GM11168 (cell line): ENCODE data around the gene RIMBP3C.
"Not testable (repeated sequence)": the region's sequence is repeated elsewhere in the genome, so short reads cannot be mapped to it uniquely, and the experiment has no call there.

Experiments
- in situ Hi-C: fragments of 300-500 bp; cut with MboI; formaldehyde crosslinking; loops from one replicate; pipeline ENCODE4 v1.12.0; 2022; ENCODE audit warnings: low sequenced_read_pairs; ENCODE audit not compliant: unreplicated experiment

The RIMBP3C gene

DNA sequence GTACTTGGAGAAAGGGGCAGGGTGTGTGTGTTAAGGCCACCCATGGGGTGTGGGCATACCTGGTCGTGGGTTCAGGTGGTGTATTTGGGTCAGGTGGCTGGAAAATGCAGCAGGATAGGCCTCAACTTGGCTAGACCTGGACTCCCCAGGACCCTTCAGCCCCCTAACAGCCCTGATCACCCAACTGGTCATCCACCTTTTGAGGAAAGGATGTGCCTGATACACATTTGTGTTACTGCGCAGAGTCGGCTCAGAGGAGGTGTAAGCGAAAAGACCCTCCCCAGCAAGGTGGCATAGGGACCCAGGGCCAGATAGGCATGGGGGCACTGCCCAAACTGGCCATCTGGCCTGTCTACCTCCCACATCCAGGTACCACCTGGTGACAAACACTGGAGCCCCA lies at the start of gene RIMBP3C:
RIMBP3C (minus strand) TSS at position 101 of the 400 bp plus-strand sequence. CDS start 485 bp downstream, outside the sequence.
- in situ Hi-C loops, result loop anchor here (25.0 kb wide), 1 partner anchor 164 kb away; the partner anchor contains the start of gene RIMBP3B

DNA sequence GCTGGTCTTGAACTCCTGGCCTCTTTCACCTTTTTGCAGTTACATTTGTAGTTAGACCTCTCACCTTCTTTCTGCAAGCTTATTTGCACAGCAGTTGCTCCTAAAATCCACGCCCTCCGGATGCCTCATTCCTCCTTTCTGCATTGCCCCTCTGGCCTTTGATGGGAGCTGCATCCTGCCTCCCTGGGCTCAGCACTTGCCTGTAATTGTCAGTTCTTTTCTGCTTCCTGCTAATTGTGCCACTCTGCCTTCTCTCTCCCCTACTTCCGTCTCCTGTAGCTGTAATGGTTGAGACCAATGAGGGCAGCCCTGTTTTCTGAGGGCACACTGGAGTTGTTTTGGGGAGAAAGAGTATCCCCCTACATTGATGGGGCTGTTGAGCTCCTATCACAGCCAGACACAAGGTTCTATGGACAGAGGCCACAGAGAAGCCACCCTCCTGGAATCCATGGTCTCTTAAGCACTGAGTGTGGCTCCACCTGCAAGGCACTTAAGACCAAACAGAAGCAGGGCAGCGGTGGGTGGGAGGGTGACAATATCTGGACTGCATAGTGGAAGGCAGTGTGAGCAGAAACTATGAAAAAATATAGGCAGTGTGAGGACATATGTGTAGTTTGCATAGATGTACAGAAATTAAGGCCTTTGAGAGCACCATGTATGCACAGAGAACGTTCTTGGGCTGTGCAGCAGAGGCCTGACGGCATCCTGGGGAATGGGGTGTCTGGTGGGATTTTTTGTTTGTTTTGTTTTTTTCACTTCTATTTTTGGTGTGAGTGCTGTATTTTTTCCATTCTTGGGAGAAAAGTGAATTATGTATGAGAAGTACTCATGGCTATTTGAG lies 48.0 kb upstream of the RIMBP3C start:
- in situ Hi-C loops, result no loop called here

DNA sequence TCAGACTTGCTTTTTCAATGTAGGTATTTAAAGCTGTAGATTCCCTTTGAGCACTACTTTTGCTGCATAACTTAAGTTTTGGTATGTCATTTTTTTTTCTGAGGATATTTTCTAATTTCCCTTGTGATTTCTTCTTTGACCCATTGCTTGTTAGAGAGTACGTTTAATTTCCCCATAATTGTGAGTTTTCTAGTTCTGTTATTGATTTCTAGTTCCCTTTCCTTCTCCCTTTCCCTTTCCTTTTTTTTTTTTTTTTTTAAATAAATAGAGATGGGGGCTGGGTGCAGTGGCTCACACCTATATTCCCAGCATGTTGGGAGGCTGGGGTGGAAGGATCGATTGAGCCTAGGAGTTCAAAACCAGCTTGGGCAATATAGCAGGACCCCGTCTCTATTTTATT lies 47.0 kb upstream of the RIMBP3C start:
- in situ Hi-C loops, result no loop called here

- in situ Hi-C loops, result not testable (repeated sequence)
These were observed 45.3 kb upstream of the RIMBP3C start for GRCh38 chr22:21596356-21597135.

GRCh38 chr22:21594865-21595452 lies 43.7 kb upstream of the RIMBP3C start:
- in situ Hi-C loops, result no loop called here

- in situ Hi-C loops, result no loop called here
These were observed 42.4 kb upstream of the RIMBP3C start for GRCh38 chr22:21593406-21594232.

- in situ Hi-C loops, result no loop called here
These were observed 41.2 kb upstream of the RIMBP3C start for GRCh38 chr22:21592422-21592821.

DNA sequence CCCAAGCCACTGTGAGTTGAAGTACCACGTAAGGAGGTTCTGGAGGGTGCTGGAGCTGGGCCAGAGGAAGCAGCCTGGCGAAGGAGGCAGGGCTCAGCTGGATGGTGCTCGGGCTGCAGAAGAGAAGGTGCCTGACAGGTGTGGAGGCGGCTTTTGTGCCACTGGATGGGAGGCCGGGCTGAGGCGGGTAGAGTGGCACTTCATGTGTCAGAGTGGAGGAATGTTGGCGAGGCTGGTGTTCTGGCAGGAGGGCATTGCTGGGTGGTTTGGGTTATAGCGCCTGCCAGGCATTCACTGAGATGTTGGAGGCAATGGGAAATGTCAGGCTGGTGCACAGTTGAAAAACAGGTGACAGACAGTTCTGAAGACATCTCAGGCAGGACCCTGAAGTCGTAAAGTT lies 40.4 kb upstream of the RIMBP3C start:
- in situ Hi-C loops, result no loop called here

GRCh38 chr22:21590809-21591641 lies 39.8 kb upstream of the RIMBP3C start:
- in situ Hi-C loops, result no loop called here

GRCh38 chr22:21589396-21589795 lies 38.1 kb upstream of the RIMBP3C start:
- in situ Hi-C loops, result no loop called here

DNA sequence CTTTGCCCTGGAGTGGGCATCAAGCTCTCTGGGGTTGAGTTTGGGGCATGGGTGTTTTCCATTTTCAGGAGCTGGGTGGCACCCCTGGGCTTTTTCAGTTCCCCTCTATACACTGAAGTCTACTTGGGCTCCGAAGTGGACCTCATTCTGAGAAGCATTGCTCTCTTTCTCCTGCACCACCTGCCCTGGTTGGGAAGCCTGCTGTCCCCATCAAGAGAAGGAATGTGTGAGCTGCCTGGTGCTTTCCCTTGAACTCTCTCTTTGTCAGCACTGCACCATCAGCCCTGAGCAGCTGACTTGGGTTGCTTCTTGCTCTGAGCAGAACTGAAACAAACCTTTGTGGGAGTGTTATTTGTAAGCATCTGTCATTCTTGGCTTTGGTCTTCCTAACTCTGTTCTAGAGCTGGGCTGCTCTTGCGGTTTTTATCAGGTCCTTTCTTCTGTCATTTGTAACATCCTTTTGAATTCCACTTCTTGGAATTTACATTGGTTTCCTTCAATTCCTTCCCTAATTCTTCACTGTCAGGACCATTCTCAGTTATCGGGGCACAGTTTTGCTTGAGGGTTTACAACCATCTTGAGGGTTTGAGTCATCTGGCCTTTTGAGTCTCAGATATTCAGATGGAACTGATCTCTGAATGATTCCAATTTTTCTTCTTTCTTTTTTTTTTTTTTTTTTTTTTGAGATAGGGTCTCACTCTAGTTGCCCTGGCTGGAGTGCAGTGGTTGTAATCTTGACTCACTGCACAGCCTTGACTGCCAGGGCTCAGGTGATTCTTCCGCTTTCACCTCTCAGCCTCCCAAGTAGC lies 36.7 kb upstream of the RIMBP3C start:
- in situ Hi-C loops, result no loop called here

GRCh38 chr22:21585389-21585788 lies 34.1 kb upstream of the RIMBP3C start:
- in situ Hi-C loops, result no loop called here

DNA sequence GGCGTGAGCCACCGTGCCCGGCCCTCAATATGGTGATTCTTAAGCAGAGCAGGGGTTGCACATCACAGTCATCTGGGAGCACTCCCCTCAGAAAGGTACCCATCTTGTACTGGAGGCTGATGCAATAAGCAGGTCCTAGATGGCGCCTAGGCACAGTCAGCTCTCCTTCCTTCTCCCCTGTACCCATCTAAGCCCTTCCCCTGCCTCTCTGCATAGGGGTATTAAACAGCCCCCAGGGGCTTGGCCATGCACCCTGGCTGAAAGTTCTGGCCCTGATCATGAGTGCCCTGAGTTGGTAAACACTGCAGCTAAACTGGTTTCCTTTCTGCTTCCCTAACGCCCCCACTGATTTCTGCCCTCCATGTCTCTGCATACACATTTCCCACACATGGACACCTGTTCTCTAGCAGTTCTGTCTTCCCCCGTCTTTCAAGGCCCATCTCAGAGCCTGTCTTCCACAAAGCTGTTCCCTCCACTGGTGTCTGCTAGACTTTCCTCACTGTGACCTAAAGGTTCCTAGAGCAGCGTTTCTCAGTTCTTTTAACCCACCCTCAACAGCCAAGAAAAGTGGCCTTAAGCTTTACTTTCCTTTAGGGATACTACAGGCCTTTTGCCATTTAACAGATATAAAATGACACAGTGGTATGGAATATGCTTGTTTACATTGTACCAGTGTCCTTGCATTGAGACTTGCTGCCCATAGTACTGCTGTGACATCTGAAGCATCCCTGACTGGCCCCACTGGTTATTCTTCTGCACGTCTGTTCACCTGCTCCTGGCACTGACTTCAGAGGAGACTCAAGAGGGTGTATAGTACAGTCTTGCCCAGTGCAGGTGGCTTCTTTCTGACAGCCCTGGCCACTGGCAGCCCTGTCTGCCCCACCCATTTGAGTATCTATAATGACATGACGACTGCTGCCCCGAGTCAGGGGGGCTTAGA lies 31.8 kb upstream of the RIMBP3C start:
- in situ Hi-C loops, result no loop called here

DNA sequence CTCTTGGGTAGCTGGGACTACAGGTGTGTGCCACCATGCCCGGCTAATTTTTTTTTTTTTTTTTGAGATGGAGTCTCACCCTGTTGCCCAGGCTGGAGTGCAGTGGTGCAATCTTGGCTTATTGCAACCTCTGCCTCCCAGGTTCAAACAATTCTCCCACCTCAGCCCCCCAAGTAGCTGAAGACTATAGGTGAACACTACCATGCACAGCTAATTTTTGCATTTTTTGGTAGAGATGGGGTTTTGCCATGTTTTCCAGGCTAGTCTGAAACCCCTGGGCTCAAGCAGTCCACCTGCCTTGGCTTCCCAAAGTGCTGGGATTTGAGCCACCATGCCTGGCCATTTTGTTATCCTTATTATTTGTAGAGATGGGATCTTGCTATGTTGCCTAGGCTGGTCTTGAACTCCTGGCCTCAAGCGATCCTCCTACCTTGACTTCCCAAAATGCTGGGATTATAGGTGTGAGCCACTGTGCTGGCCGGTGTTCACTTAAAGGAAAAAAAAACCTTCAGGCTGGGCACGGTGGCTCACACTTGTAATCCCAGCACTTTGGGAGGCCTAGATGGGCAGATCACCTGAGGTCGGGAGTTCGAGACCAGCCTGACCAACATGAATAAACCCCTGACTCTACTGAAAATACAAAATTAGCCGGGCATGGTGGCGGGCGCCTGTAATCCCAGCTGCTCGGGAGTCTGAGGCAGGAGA lies 29.9 kb upstream of the RIMBP3C start:
- in situ Hi-C loops, result not testable (repeated sequence)

- in situ Hi-C loops, result not testable (repeated sequence)
These were observed 29.4 kb upstream of the RIMBP3C start for GRCh38 chr22:21580623-21581007.

DNA sequence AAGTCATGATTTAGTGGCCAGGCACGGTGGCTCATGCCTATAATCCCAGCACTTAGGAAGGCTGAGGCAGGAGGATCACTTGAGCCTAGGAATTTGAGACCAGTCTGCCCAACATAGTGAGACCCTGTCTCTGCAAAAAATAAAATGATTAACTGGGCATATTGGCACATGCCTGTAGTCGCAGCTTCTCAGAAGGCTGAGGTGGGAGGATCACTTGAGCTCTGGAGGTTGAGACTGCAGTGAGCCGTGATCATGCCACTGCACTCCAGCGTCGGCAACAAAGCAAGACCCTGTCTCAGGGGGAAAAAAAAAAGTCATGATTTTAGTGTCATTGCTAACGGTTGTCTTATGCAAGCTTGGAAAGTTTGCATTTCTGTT lies 28.2 kb upstream of the RIMBP3C start:
- in situ Hi-C loops, result no loop called here
